ENCODE data around the gene MAGEA2B.
"Not testable (repeated sequence)": the region's sequence is repeated elsewhere in the genome, so short reads cannot be mapped to it uniquely, and the experiment has no call there.

MAGEA2B gene

DNA sequence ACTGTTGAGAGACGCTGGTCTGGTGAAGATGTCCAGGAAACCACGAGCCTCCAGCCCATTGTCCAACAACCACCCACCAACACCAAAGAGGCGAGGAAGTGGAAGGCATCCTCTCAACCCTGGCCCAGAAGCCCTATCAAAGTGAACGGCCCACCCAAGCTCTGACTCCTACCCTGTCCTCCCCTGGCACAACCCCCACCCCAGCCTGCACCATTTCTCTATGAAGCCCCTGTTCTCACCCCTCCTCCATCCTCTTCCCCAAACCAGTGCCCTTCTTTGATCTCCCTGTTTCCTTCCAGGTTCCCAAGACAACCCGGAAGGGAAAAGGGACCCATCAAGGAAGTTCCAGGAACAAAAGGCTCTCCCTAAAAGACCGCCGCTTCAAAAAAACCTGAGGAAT is 45.1 kb downstream of the MAGEA2B start:
- not testable (repeated sequence) for DNase-seq

GRCh38 chrX:152761582-152761981 is 47.2 kb downstream of the MAGEA2B start:
- not testable (repeated sequence) for DNase-seq

DNA sequence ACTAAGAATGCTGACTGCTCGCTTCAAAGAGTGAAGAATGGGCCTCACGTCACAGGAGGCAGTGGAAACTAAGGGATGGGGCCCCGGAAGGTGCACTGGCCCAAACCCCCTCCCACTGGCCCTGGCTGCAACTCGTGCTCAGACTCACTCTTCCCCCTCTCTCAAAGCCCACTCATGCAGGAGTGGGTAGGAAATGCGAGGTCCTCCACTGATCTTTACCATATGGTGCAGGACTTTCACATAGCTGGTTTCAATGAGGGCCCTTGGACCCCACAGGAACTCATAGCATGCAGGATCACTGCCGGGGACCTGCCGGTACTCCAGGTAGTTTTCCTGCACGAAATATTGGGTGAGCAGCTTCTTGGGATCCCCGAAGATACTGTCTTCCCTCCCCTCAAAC is 52.1 kb downstream of the MAGEA2B start:
- not testable (repeated sequence) for DNase-seq

All from RPMI8226 (cell line).